Muscle of leg (tissue), 11 donors: ENCODE measurements around the gene BUD13. TPM values are rescaled to one million over a fixed set of nuclear protein-coding genes. Genes with fewer than 3 reads are reported as not detected.
"Not testable (repeated sequence)": the region's sequence is repeated elsewhere in the genome, so short reads cannot be mapped to it uniquely, and the experiment has no call there.

Experiments used
- DNase-seq: peaks from one replicate; pipeline ENCODE4 v3.0.0; 2013
- H3K27ac ChIP-seq: one replicate; pipeline ENCODE4 v1.5.1; 2013; ENCODE audit warnings: mild to moderate bottlenecking, low read length, control low read depth
- H3K27me3 ChIP-seq: one replicate; pipeline ENCODE4 v1.6.1; 2013; ENCODE audit warnings: low read length; ENCODE audit not compliant: control insufficient read depth, insufficient read depth
- H3K36me3 ChIP-seq: one replicate; pipeline ENCODE4 v1.6.1; 2013; ENCODE audit warnings: low read length; ENCODE audit not compliant: control insufficient read depth, insufficient read depth
- H3K4me1 ChIP-seq: one replicate; pipeline ENCODE4 v1.6.1; 2013; ENCODE audit warnings: low read length; ENCODE audit not compliant: control insufficient read depth, insufficient read depth
- H3K4me3 ChIP-seq: one replicate; pipeline ENCODE4 v1.5.1; 2013; ENCODE audit warnings: low read length, control low read depth
- H3K9me3 ChIP-seq: replicated peaks from 2 replicates; pipeline ENCODE4 v1.6.1; 2013; ENCODE audit warnings: low read depth, low read length; ENCODE audit not compliant: control insufficient read depth
- WGBS: methylation state at CpG from one replicate; pipeline ENCODE4 v1.1.5; 2013; ENCODE audit warnings: missing lambda C conversion rate; ENCODE audit not compliant: insufficient coverage; 5-methylcytosine and 5-hydroxymethylcytosine counted together
- polyA plus RNA-seq, 8 donors: library from polyadenylated mRNA; unstranded; fragments of 120-200 nt; gene quantifications; one replicate each; pipeline versions ENCODE4 v1.2.1 to v1.2.3, GENCODE V29; 2013; ENCODE audit warnings: inconsistent platforms in 1 of 8, low replicate concordance in 1 of 8; ENCODE audit not compliant: insufficient read length in 8 of 8, insufficient read depth in 1 of 8
- total RNA-seq: library from RNA; stranded (reverse); fragments of 120-200 nt; gene quantifications from one replicate; pipeline ENCODE4 v1.2.4, GENCODE V29; 2013

The BUD13 gene
- total and polyA plus RNA-seq, 9 donors: 17.6 to 23.7 (median 19.2) TPM

DNA sequence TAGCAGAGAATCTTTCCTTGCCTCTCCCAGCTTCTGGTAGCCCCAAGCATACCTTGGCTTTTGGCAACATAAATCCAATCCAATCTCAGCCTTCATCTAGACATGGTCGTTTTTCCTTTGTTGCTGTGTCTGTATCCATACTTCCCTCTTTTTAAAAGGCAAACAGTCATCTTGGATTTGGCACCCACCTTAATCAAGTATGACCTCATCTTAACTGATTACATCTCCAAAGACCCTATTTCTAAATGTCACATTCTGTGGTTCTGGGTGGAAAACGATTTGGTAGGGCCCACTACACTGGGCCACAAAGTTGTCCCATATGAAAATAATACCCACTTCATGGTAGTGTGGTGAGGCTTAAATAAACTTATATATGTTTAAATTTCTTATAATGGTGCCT, 852 bp downstream of the BUD13 start:
- WGBS: no CpG with 5 or more reads among the region's 2 CpGs
- H3K27ac ChIP-seq: peak overlapping the region; percentile 95

DNA sequence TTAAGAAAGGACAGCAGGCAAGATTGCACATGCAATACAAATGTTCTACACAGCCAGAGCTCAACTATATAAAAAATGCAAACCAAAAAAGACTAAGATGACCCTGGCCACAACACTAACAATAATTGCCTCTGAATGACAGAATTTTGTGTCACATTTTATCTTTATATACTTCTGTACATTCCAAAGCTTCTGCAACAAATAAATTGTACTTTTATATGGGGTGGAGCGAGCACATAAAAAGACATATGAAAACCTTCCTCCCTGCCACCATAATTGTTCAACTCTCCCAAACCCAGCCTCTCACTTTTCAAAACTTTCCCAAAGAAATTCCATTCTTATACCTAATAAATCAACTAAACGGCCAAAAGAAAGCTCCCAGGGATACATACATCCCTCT, 10.7 kb downstream of the BUD13 start:
- no peak for DNase-seq
- Histone ChIP-seq H3K27me3 (no peaks in the 10 kb centered on the region), H3K36me3 (peaks cover 40% of the 10 kb centered on the region), H3K4me3 (no peak overlapping the region), H3K4me1 (no peaks in the 10 kb centered on the region), H3K27ac (no peak overlapping the region), H3K9me3 (no peaks in the 10 kb centered on the region)
- no CpG with 5 or more reads among the region's 2 CpGs for WGBS

More for the DNA sequence above, 852 bp downstream of the BUD13 start:
- Histone ChIP-seq H3K4me1 (peaks cover 13% of the 10 kb centered on the region), H3K36me3 (peaks cover 13% of the 10 kb centered on the region), H3K4me3 (peak overlapping the region; percentile 99), H3K27me3 (no peaks in the 10 kb centered on the region), H3K9me3 (no peaks in the 10 kb centered on the region)
- DNase-seq: no peak

DNA sequence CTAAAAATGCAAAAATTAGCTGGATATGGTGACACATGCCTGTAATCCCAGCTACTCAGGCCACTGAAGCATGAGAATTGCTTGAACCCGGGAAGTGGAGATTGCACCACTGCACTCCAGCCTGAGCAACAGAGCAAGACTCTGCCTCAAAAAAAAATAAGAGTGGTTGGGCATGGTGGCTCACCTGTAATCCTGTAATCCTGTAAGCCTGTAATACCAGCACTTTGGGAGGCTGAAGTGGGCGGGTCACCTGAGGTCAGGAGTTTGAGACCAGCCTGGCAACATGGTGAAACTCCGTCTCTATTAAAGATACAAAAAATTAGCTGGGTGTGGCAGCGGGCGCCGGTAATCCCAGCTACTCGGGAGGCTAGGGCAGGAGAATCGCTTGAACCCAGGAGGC, 16.7 kb downstream of the BUD13 start:
- peaks cover 43% of the 10 kb centered on the region for H3K36me3 ChIP-seq
- H3K4me3 ChIP-seq, H3K27ac ChIP-seq, H3K4me1 ChIP-seq, H3K9me3 ChIP-seq, DNase-seq, H3K27me3 ChIP-seq: not testable (repeated sequence)
- WGBS: 96% methylated on average over 8 of the region's 8 CpGs

DNA sequence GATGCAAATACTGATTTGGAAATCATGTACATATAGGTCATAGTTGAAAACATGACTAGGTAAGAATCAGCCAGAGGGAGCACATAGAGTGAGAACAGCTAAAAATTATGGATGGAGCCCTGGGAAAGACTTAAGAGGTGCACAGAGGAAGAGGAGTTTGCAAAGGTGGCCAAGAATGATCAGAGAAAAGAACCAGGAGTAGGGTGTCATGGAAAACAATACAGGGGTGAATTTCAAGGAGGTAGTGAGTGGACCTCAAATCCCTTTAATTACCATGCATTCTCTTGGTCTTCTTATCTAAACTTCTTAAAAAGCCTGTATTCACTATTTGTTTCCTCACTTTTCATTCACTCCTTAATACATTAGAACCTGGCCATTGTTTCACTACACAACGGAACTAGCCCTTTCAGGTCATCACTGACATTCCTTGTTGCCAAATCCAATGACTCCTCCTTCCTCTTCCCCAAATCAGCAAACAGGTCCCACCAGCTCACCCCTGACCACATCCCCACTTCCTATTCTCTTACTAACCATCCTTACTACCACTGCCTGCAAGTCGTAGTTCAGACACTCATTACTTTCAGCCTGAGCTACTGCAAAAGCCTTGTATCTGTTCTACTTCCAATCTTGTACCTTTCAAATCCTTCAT, 22.6 kb downstream of the BUD13 start:
- Histone ChIP-seq H3K4me3 (no peak overlapping the region), H3K9me3 (no peaks in the 10 kb centered on the region), H3K4me1 (no peaks in the 10 kb centered on the region), H3K36me3 (peaks cover 43% of the 10 kb centered on the region), H3K27me3 (no peaks in the 10 kb centered on the region), H3K27ac (no peak overlapping the region)
- WGBS: 98% methylated on average over 2 of the region's 2 CpGs
- DNase-seq: no peak

DNA sequence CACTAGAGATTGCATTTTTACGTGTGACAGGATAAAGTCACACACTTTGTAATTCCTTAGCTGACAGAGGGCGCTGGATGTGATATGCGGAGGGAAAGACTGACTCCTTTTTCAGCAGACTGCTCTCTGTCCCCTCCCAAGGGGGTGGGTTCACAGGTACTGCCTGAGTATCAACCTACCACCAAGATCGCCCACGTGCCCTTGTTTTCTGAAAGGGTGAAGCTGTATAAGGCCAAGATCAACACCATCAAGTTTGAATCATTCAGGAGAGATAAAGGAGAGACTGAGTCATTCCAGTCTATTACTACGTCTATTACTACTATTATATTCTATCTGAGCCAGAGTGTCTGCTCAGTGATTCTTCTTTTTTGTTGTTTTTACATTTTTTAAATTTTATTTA, 30.7 kb downstream of the BUD13 start:
- no peak overlapping the region for H3K4me3 ChIP-seq
- H3K36me3 ChIP-seq: peaks cover 14% of the 10 kb centered on the region
- DNase-seq: no peak
- no CpG with 5 or more reads among the region's 6 CpGs for WGBS
- no peaks in the 10 kb centered on the region for H3K4me1 ChIP-seq
- no peaks in the 10 kb centered on the region for H3K27me3 ChIP-seq
- no peaks in the 10 kb centered on the region for H3K9me3 ChIP-seq
- no peak overlapping the region for H3K27ac ChIP-seq

DNA sequence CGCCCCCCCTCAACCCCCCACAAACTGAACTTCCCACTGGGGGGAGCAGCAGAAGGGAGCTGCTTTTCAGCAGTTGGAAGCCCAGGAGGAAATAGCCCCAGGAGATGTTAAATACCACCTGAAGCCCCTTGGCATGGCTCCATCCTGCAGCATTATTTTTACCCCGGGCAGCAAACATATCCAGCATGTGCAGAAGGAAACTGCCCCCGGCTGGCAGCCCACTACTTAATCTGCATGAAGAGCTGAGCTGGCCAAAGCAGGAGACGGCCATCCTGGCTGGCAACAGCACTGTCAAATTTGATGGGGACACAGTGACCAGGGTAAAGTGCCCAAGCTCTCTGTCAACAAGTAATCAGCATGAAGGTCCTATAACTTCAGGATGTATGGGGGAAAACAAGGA, 32.0 kb downstream of the BUD13 start:
- WGBS: 58% methylated on average over 3 of the region's 4 CpGs
- no peak for DNase-seq
- Histone ChIP-seq H3K27ac (no peak overlapping the region), H3K4me3 (no peak overlapping the region), H3K4me1 (no peaks in the 10 kb centered on the region), H3K9me3 (no peaks in the 10 kb centered on the region), H3K27me3 (no peaks in the 10 kb centered on the region), H3K36me3 (peaks cover 6% of the 10 kb centered on the region)

DNA sequence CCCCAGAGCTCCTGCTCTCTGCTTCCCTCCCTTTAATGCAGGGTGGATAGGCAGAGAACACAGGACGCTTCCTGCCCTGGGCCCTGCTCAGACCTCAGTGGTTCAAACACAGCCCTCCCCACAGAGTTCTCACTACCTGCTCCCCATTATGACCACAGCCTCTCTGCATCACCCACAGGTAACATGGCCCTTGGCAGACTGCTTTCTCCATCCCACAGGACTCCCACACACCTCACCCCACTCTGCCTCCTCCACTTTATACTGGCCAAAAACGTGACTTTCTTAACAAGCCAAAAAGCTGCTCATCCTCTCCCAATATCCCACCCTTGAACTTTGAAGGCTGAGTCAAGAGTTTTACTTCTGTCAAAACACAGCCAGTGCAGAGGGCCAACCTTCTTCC, 33.8 kb downstream of the BUD13 start:
- DNase-seq: no peak
- no peaks in the 10 kb centered on the region for H3K4me1 ChIP-seq
- 55% methylated on average over 2 of the region's 2 CpGs for whole genome bisulfite sequencing
- peaks cover under 1% of the 10 kb centered on the region for H3K36me3 ChIP-seq
- no peaks in the 10 kb centered on the region for H3K9me3 ChIP-seq
- no peak overlapping the region for H3K27ac ChIP-seq
- no peak overlapping the region for H3K4me3 ChIP-seq
- H3K27me3 ChIP-seq: no peaks in the 10 kb centered on the region

DNA sequence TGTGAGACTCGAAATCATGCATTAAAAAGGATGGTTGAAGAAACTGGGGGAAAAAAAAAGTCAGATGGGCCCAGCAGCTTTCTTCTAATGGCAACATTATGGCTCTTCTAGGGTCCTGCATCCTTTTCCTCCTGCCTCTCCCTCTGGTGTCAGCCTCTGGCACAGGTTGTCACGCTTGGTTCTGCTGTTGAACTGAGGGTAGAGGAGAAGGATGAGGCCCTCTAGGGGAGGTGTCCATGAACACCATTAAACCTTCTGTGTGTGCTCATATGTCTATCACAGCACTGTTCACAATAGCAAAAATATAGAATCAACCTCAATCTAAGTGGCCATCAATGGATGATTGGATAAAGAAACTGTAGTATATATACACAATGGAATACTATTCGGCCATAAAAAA, 36.0 kb downstream of the BUD13 start:
- no CpG with 5 or more reads among the region's 3 CpGs for WGBS
- Histone ChIP-seq H3K27me3 (peaks cover 6% of the 10 kb centered on the region), H3K4me3 (no peak overlapping the region), H3K4me1 (peaks cover 10% of the 10 kb centered on the region), H3K9me3 (no peaks in the 10 kb centered on the region), H3K27ac (no peak overlapping the region), H3K36me3 (no peaks in the 10 kb centered on the region)
- no peak for DNase-seq

DNA sequence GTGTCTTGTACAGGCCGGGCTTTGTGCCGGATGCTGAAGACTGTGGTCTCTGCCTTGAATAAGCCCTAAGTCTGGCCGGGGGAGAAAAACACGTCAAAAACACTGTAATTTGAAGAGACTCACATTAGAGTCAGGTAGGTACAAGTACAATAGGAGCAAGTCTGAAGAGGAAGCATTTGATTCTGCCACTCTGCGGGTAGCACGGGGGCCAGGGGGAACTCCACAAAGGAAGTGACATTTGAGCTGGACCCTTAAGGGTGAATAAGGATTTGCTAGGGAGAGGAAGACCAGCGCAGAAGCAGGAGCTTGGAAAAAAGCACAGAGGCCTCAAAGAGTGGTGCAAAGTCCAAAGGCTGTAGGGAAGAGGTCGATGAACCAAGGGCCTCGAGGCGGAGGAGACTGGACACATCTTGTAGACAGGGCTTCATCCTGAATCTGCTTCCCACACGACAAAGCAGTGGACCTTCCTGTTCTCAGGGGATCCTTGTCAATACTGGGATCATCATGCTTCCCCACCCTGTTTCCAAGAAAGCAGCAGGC, 38.7 kb downstream of the BUD13 start:
- no peaks in the 10 kb centered on the region for H3K9me3 ChIP-seq
- H3K27ac ChIP-seq: no peak overlapping the region
- H3K27me3 ChIP-seq: peaks cover 22% of the 10 kb centered on the region
- no peak overlapping the region for H3K4me3 ChIP-seq
- no peak for DNase-seq
- no peaks in the 10 kb centered on the region for H3K36me3 ChIP-seq
- peaks cover 23% of the 10 kb centered on the region for H3K4me1 ChIP-seq
- 60% methylated on average over 11 of the region's 11 CpGs for WGBS

DNA sequence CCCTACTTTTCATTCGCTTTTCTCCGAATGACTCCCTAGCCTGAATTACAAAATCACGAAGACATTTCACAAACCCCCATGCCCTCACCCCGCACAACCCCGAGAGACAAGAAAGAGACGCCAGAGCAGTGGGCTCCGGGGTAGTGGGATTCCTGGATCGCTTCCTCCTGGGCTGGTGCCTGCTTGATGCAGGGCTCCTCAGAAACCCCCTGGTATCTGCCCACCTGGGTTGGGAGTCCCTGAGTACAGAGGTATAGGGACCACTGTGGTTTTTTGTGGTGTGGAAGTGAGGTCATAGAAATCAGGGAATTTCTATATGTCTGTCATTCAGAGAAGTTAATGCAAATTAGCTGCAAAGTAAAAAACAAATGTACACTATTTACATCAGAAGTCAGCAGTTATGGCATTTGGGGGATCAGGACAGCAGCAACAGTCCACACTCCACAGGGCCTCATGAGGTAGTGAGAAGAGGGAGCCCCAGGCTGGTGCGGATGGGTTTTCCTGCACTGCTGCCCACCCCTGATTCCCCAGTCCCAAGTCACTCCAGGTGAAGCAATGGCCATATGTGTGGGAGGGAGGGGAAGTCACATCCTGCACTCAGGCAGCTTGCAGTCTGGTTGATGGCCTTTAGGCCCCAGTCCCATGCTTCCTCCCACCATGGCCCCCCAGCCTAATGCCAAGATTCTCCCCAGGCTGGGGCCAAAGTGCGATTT, 39.6 kb downstream of the BUD13 start:
- peaks cover 27% of the 10 kb centered on the region for H3K27me3 ChIP-seq
- DNase-seq: no peak
- peaks cover 23% of the 10 kb centered on the region for H3K4me1 ChIP-seq
- WGBS: 68% methylated on average over 6 of the region's 10 CpGs
- no peak overlapping the region for H3K4me3 ChIP-seq
- no peak overlapping the region for H3K27ac ChIP-seq
- no peaks in the 10 kb centered on the region for H3K36me3 ChIP-seq
- no peaks in the 10 kb centered on the region for H3K9me3 ChIP-seq
